WTC11 (cell line): ENCODE measurements around the gene TGDS. TPM values are rescaled to one million over a fixed set of nuclear protein-coding genes. Genes with fewer than 3 reads are reported as not detected.

Source experiments
- ATAC-seq: fragments of 200-7000 bp; cut with Tn5 transposase; 2 replicates; pipeline ENCODE4 v1.10.0; 2021; ENCODE audit warnings: mild to moderate bottlenecking, moderate library complexity
- CTCF ChIA-PET: fragments of 300-600 bp; sonication (Branson Sonifier 250); formaldehyde crosslinking; loops from one replicate; lab custom pipeline; 2021; ENCODE audit warnings: antibody characterized with exemption; lab: Charles Lee
- POLR2A ChIA-PET: fragments of 350-600 bp; sonication (Branson Sonifier 250); formaldehyde crosslinking; loops from one replicate; lab custom pipeline; 2021; ENCODE audit warnings: antibody characterized with exemption; lab: Charles Lee
- DNase-seq: peaks from one replicate; pipeline ENCODE4 v3.0.0; 2021; ENCODE audit warnings: low spot score
- H3K27ac Mint-ChIP-seq: 2 replicates; pipeline ENCODE4 v1.8.0; 2021; ENCODE audit warnings: mixed read lengths
- H3K27me3 Mint-ChIP-seq: 2 replicates; pipeline ENCODE4 v1.8.0; 2021; ENCODE audit warnings: low read depth, mild to moderate bottlenecking, moderate library complexity, mixed read lengths
- H3K36me3 Mint-ChIP-seq: 2 replicates; pipeline ENCODE4 v1.8.0; 2021; ENCODE audit warnings: mixed read lengths
- H3K4me1 Mint-ChIP-seq: 2 replicates; pipeline ENCODE4 v1.8.0; 2022; ENCODE audit warnings: mixed read lengths
- H3K4me3 Mint-ChIP-seq: 2 replicates; pipeline ENCODE4 v1.8.0; 2021; ENCODE audit warnings: mild to moderate bottlenecking, moderate library complexity, mixed read lengths
- H3K9me3 Mint-ChIP-seq: 2 replicates; pipeline ENCODE4 v1.8.0; 2021; ENCODE audit warnings: mixed read lengths
- ATF2 ChIP-seq: sonication (generic); formaldehyde crosslinking; IDR thresholded peaks from 2 replicates; pipeline ENCODE4 v1.8.1; 2022; ENCODE audit warnings: low read depth, missing genetic modification reagents, borderline replicate concordance
- ATF6 ChIP-seq: sonication (generic); formaldehyde crosslinking; IDR thresholded peaks from 2 replicates; pipeline ENCODE4 v1.8.1; 2023; ENCODE audit warnings: mild to moderate bottlenecking, missing genetic modification reagents
- CREB1 ChIP-seq: sonication (generic); formaldehyde crosslinking; IDR thresholded peaks from 2 replicates; pipeline ENCODE4 v1.8.0; 2023; ENCODE audit warnings: mild to moderate bottlenecking, missing genetic modification reagents
- E2F5 ChIP-seq: sonication (generic); formaldehyde crosslinking; IDR thresholded peaks from 2 replicates; pipeline ENCODE4 v1.8.1; 2022; ENCODE audit warnings: mild to moderate bottlenecking, moderate library complexity, missing genetic modification reagents
- FOXJ3 ChIP-seq: sonication (generic); formaldehyde crosslinking; IDR thresholded peaks from 2 replicates; pipeline ENCODE4 v1.9.0; 2021; ENCODE audit warnings: missing genetic modification reagents, mild to moderate bottlenecking, borderline replicate concordance
- HMGA2 ChIP-seq: fragments of 250-450 bp; sonication (Bioruptor Pico); IDR thresholded peaks from 2 replicates; pipeline ENCODE4 v1.4.0; 2021; ENCODE audit warnings: mild to moderate bottlenecking, moderate library complexity
- IRF2 ChIP-seq: sonication (generic); formaldehyde crosslinking; IDR thresholded peaks from 2 replicates; pipeline ENCODE4 v1.8.0; 2022; ENCODE audit warnings: low read depth, missing genetic modification reagents, borderline replicate concordance
- JAZF1 ChIP-seq: fragments of 250-450 bp; sonication (Bioruptor Pico); IDR thresholded peaks from 2 replicates; pipeline ENCODE4 v1.9.0; 2021; ENCODE audit warnings: moderate library complexity, mild to moderate bottlenecking, inconsistent platforms
- KAT7 ChIP-seq: sonication (generic); formaldehyde crosslinking; IDR thresholded peaks from 2 replicates; pipeline ENCODE4 v1.8.1; 2023; ENCODE audit warnings: missing genetic modification reagents, mild to moderate bottlenecking, borderline replicate concordance
- MXD4 ChIP-seq: fragments of 250-450 bp; sonication (Bioruptor Pico); IDR thresholded peaks from 2 replicates; pipeline ENCODE4 v1.8.0; 2021; ENCODE audit warnings: mild to moderate bottlenecking, moderate library complexity, borderline replicate concordance
- NFYB ChIP-seq: sonication (generic); formaldehyde crosslinking; conservative IDR thresholded peaks from 2 replicates; pipeline ENCODE4 v1.8.0; 2022; ENCODE audit warnings: low read depth, missing genetic modification reagents
- NR1H2 ChIP-seq: sonication (generic); formaldehyde crosslinking; IDR thresholded peaks from 2 replicates; pipeline ENCODE4 v1.9.0; 2021; ENCODE audit warnings: mild to moderate bottlenecking, moderate library complexity, missing genetic modification reagents
- NR2C2 ChIP-seq: sonication (generic); formaldehyde crosslinking; IDR thresholded peaks from 2 replicates; pipeline ENCODE4 v1.8.0; 2022; ENCODE audit warnings: mild to moderate bottlenecking, missing genetic modification reagents
- OVOL2 ChIP-seq: fragments of 250-450 bp; sonication (Bioruptor Pico); IDR thresholded peaks from 2 replicates; pipeline ENCODE4 v1.9.0; 2021; ENCODE audit warnings: mild to moderate bottlenecking, borderline replicate concordance
- PREB ChIP-seq: sonication (generic); formaldehyde crosslinking; IDR thresholded peaks from 2 replicates; pipeline ENCODE4 v1.8.1; 2022; ENCODE audit warnings: mild to moderate bottlenecking, missing genetic modification reagents, moderate library complexity, borderline replicate concordance
- RORB ChIP-seq: fragments of 250-450 bp; sonication (Bioruptor Pico); IDR thresholded peaks from 2 replicates; pipeline ENCODE4 v1.9.0; 2021; ENCODE audit warnings: mild to moderate bottlenecking
- TP53 ChIP-seq: sonication (generic); formaldehyde crosslinking; IDR thresholded peaks from 2 replicates; pipeline ENCODE4 v1.8.1; 2023; ENCODE audit warnings: mild to moderate bottlenecking, missing genetic modification reagents
- ZMAT4 ChIP-seq: fragments of 250-450 bp; sonication (Bioruptor Pico); IDR thresholded peaks from 2 replicates; pipeline ENCODE4 v1.9.0; 2021; ENCODE audit warnings: mild to moderate bottlenecking
- ZNF281 ChIP-seq: sonication (generic); formaldehyde crosslinking; IDR thresholded peaks from 2 replicates; pipeline ENCODE4 v1.8.0; 2023; ENCODE audit warnings: mild to moderate bottlenecking, missing genetic modification reagents
- ZNF416 ChIP-seq: fragments of 250-450 bp; sonication (Bioruptor Pico); IDR thresholded peaks from 2 replicates; pipeline ENCODE4 v1.9.0; 2021; ENCODE audit warnings: mild to moderate bottlenecking, inconsistent platforms
- ZNF423 ChIP-seq: fragments of 250-450 bp; sonication (Bioruptor Pico); IDR thresholded peaks from 2 replicates; pipeline ENCODE4 v2.1.2; 2022; ENCODE audit warnings: mild to moderate bottlenecking, moderate library complexity
- ZNF532 ChIP-seq: fragments of 250-450 bp; sonication (Bioruptor Pico); IDR thresholded peaks from 2 replicates; pipeline ENCODE4 v1.9.0; 2021; ENCODE audit warnings: mild to moderate bottlenecking, borderline replicate concordance
- total RNA-seq: library from RNA; stranded (reverse); gene quantifications from 3 replicates; pipeline ENCODE4 v1.2.3, GENCODE V29; 2021

TGDS gene
- total RNA-seq, 1 experiment from 2014 or later: 12.5 TPM

- ATAC-seq (no peak), DNase-seq (no peak)
- H3K9me3 Mint-ChIP-seq: peaks cover 9% of the 10 kb centered on the region
- peaks cover 5% of the 10 kb centered on the region; the same call in 1 of the 2 replicates for H3K27me3 Mint-ChIP-seq
- peaks cover 5% of the 10 kb centered on the region; the same call in 1 of the 2 replicates for H3K4me1 Mint-ChIP-seq
- ChIA-PET CTCF (interaction anchor here (1.2 kb wide), 1 partner anchor 61 kb away, joined by 4 read pairs; no protein-coding TSS in a partner anchor), POLR2A (interaction anchor here (0.6 kb wide), 1 partner anchor 117 kb away, joined by 6 read pairs; no protein-coding TSS in a partner anchor)
- no peak overlapping the region for H3K4me3 Mint-ChIP-seq
- TF ChIP-seq E2F5 (CRISPR knock-in tag) (no peak), CREB1 (CRISPR knock-in tag) (no peak), ZNF423 (CRISPR knock-in tag) (no peak), NR1H2 (no peak), TP53 (no peak), ATF2 (CRISPR knock-in tag) (no peak), PREB (CRISPR knock-in tag) (no peak), KAT7 (CRISPR knock-in tag) (no peak), HMGA2 (CRISPR knock-in tag) (no peak), ZNF532 (no peak), OVOL2 (no peak), MXD4 (CRISPR knock-in tag) (no peak), JAZF1 (CRISPR knock-in tag) (no peak), IRF2 (CRISPR knock-in tag) (no peak), ZMAT4 (CRISPR knock-in tag) (no peak), ZNF416 (CRISPR knock-in tag) (no peak)
- H3K27ac Mint-ChIP-seq: no peak overlapping the region
- no peaks in the 10 kb centered on the region for H3K36me3 Mint-ChIP-seq
Observed at GRCh38 chr13:94556621-94557020, 39.3 kb downstream of the TGDS start.

- H3K4me3 Mint-ChIP-seq: no peak overlapping the region
- peaks cover 9% of the 10 kb centered on the region for H3K9me3 Mint-ChIP-seq
- TF ChIP-seq NR2C2 (CRISPR knock-in tag) (no peak), ZNF281 (CRISPR knock-in tag) (no peak), ATF6 (CRISPR knock-in tag) (no peak), NFYB (CRISPR knock-in tag) (no peak), FOXJ3 (no peak), RORB (CRISPR knock-in tag) (no peak), ZMAT4 (CRISPR knock-in tag) (no peak), NR1H2 (no peak)
- ChIA-PET POLR2A (no interaction called here), CTCF (interaction anchor here (0.8 to 1.2 kb wide), 2 partner anchors 62 to 119 kb away, joined by 3 to 4 read pairs; no protein-coding TSS in a partner anchor)
- DNase-seq: no peak
- H3K27me3 Mint-ChIP-seq: peaks cover 9% of the 10 kb centered on the region
- H3K27ac Mint-ChIP-seq: no peak overlapping the region
- no peak for ATAC-seq
- peaks cover 5% of the 10 kb centered on the region; the same call in 1 of the 2 replicates for H3K4me1 Mint-ChIP-seq
- H3K36me3 Mint-ChIP-seq: no peaks in the 10 kb centered on the region
Observed at GRCh38 chr13:94556041-94556440, 39.9 kb downstream of the TGDS start.
